Body of pancreas (tissue), 4 donors: ENCODE measurements around the gene NMNAT1.

Experiments used
- CTCF ChIP-seq, 7 experiments: fragments of 450-650 bp in 4 of 7; fragments of 200-600 bp in 3 of 7; sonication (generic) in 3 of 7; IDR thresholded peaks; one replicate each; pipeline ENCODE4 v1.5.1; 2016 to 2019; ENCODE audit warnings: antibody characterized with exemption in 7 of 7
- POLR2A ChIP-seq, 3 donors: fragments of 450-650 bp; IDR thresholded peaks; one replicate each; pipeline ENCODE4 v1.6.1; 2016; ENCODE audit warnings: antibody characterized with exemption in 3 of 3, mild to moderate bottlenecking in 2 of 3

- no peak for TF ChIP-seq CTCF (IDR thresholded peaks at IDR 0.05)
- no peak for TF ChIP-seq POLR2A (IDR thresholded peaks at IDR 0.05)
Observed at GRCh38 chr1:9905010-9905409, 38.3 kb upstream of the NMNAT1 start.
